Neural cell (in vitro differentiated cells): Measurements from ENCODE around the gene ZMAT5. TPM values are rescaled to one million over a fixed set of nuclear protein-coding genes. Genes with fewer than 3 reads are reported as not detected.

ENCODE experiments used
- H2AFZ ChIP-seq: fragments of 200-600, 300-800 bp; sonication (generic), shearing (Covaris generic); 2 replicates; pipeline ENCODE4 v1.6.0; 2014; ENCODE audit warnings: low read depth, mild to moderate bottlenecking, antibody characterized with exemption, low read length, moderate library complexity
- H3F3A ChIP-seq: fragments of 200-600 bp; shearing (Covaris generic); 2 replicates; pipeline ENCODE4 v1.6.1; 2016; ENCODE audit warnings: mild to moderate bottlenecking, moderate library complexity, mixed read lengths, antibody characterized with exemption, low read length; ENCODE audit not compliant: insufficient read depth, poor library complexity, severe bottlenecking
- H3K27ac ChIP-seq: fragments of 200-600, 300-800 bp; sonication (generic), shearing (Covaris generic); 2 replicates; pipeline ENCODE4 v1.5.1; 2014; ENCODE audit warnings: mild to moderate bottlenecking, low read length, moderate library complexity
- H3K27me3 ChIP-seq: fragments of 300-800, 200-600 bp; sonication (generic), shearing (Covaris generic); 2 replicates; pipeline ENCODE4 v1.6.0; 2014; ENCODE audit warnings: mild to moderate bottlenecking, low read depth, low read length, moderate library complexity; ENCODE audit not compliant: insufficient read depth
- H3K36me3 ChIP-seq: fragments of 300-800, 200-600 bp; sonication (generic), shearing (Covaris generic); 2 replicates; pipeline ENCODE4 v1.5.1; 2014; ENCODE audit warnings: mild to moderate bottlenecking, antibody characterized with exemption, low read length, moderate library complexity; ENCODE audit not compliant: insufficient read depth
- H3K4me2 ChIP-seq: fragments of 300-800, 200-600 bp; sonication (generic), shearing (Covaris generic); 2 replicates; pipeline ENCODE4 v1.6.0; 2014; ENCODE audit warnings: mild to moderate bottlenecking, low read length
- H3K4me3 ChIP-seq: fragments of 300-800, 200-600 bp; sonication (generic), shearing (Covaris generic); 2 replicates; pipeline ENCODE4 v1.5.1; 2014; ENCODE audit warnings: mild to moderate bottlenecking, low read length, moderate library complexity
- H3K79me2 ChIP-seq: fragments of 200-600 bp; shearing (Covaris generic); replicated peaks from 2 replicates; pipeline ENCODE4 v1.6.0; 2014; ENCODE audit warnings: mild to moderate bottlenecking, low read length, moderate library complexity; ENCODE audit not compliant: insufficient read depth
- H3K9ac ChIP-seq: fragments of 300-800, 200-600 bp; sonication (generic), shearing (Covaris generic); 2 replicates; pipeline ENCODE4 v1.6.1; 2016; ENCODE audit warnings: mild to moderate bottlenecking, low read length, mixed read lengths
- H3K9me2 ChIP-seq: fragments of 200-600 bp; shearing (Covaris generic); 2 replicates; pipeline ENCODE4 v1.6.1; 2016; ENCODE audit warnings: mild to moderate bottlenecking, low read length, mixed read lengths; ENCODE audit not compliant: insufficient read depth
- H3K9me3 ChIP-seq: fragments of 200-600, 300-800 bp; sonication (generic), shearing (Covaris generic); 2 replicates; pipeline ENCODE4 v1.6.1; 2016; ENCODE audit warnings: mild to moderate bottlenecking, mixed run types, low read length, moderate library complexity, mixed read lengths
- H4K20me1 ChIP-seq: fragments of 200-600 bp; shearing (Covaris generic); 2 replicates; pipeline ENCODE4 v1.6.1; 2016; ENCODE audit warnings: mild to moderate bottlenecking, mixed run types; ENCODE audit not compliant: insufficient read depth
- EP300 ChIP-seq: fragments of 450-650 bp; conservative IDR thresholded peaks from 2 replicates; pipeline ENCODE4 v1.6.1; 2014; ENCODE audit warnings: antibody characterized with exemption, mild to moderate bottlenecking, moderate library complexity; ENCODE audit not compliant: poor library complexity, severe bottlenecking
- EZH2 ChIP-seq: fragments of 200-600, 300-800 bp; shearing (Covaris generic), sonication (generic); IDR thresholded peaks from 2 replicates; pipeline ENCODE4 v1.6.1; 2014; ENCODE audit warnings: antibody characterized with exemption, low read length, borderline replicate concordance, mild to moderate bottlenecking; ENCODE audit not compliant: insufficient read depth, poor library complexity, severe bottlenecking
- MXI1 ChIP-seq: fragments of 450-650 bp; conservative IDR thresholded peaks from 2 replicates; pipeline ENCODE4 v1.6.1; 2014; ENCODE audit warnings: antibody characterized with exemption, mild to moderate bottlenecking; ENCODE audit not compliant: poor library complexity, severe bottlenecking
- POLR2AphosphoS5 ChIP-seq: IDR thresholded peaks from 2 replicates; pipeline ENCODE4 v1.6.1; 2012
- RAD21 ChIP-seq: fragments of 450-650 bp; conservative IDR thresholded peaks from 2 replicates; pipeline ENCODE4 v1.6.1; 2014; ENCODE audit warnings: antibody characterized with exemption, mild to moderate bottlenecking, moderate library complexity
- SMC3 ChIP-seq: fragments of 450-650 bp; conservative IDR thresholded peaks from 2 replicates; pipeline ENCODE4 v1.6.1; 2014; ENCODE audit warnings: antibody characterized with exemption, mild to moderate bottlenecking, moderate library complexity; ENCODE audit not compliant: poor library complexity
- TAF1 ChIP-seq: IDR thresholded peaks from 2 replicates; pipeline ENCODE4 v1.6.1; 2012; ENCODE audit warnings: low read depth
- polyA plus RNA-seq: library from polyadenylated mRNA; depleted of rRNA; stranded (reverse); fragments of >200 nt; gene quantifications from 2 replicates; pipeline ENCODE4 v1.2.3, GENCODE V29; 2014
- TF ChIP-seq, protein P1 (sequence below): fragments of 450-650 bp; IDR thresholded peaks from 2 replicates; pipeline ENCODE4 v1.5.1; 2014; ENCODE audit warnings: antibody characterized with exemption, mild to moderate bottlenecking, moderate library complexity; ENCODE audit not compliant: poor library complexity, severe bottlenecking
- TF ChIP-seq, protein P2 (sequence below): IDR thresholded peaks from 2 replicates; pipeline ENCODE4 v1.6.1; 2012; ENCODE audit warnings: borderline replicate concordance

The ZMAT5 gene
- polyA plus RNA-seq, 1 donor from 2014 or later = 54.9 TPM

DNA sequence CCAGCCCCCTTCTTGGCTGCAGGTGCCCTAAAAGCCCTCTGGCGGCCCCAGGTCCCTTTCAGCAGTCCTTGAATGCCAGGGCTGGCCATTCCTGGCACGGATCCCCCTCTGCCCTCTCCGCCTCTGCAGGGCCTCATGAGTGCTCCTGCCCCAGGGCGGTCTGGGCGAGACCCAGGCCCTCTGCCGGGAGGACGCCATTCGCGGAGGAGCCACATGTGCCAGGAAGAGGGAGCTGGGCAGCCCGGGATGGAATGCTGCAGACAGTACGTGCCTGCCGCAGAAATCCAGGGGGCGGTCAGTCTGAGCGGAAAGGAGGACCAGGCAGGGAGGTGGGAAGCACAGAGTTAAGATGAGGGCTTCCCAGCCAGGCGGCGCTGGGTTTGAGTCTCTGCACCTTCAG, 44.2 kb downstream of the ZMAT5 start:
- Histone ChIP-seq H2AFZ (no peak overlapping the region), H3K4me2 (no peak overlapping the region), H3K9me2 (no peaks in the 10 kb centered on the region), H3K79me2 (no peaks in the 10 kb centered on the region), H3K9ac (no peak overlapping the region), H3K27me3 (peaks cover 44% of the 10 kb centered on the region), H3F3A (no peaks in the 10 kb centered on the region), H3K9me3 (no peaks in the 10 kb centered on the region), H3K27ac (no peak overlapping the region), H3K36me3 (no peaks in the 10 kb centered on the region), H4K20me1 (no peaks in the 10 kb centered on the region), H3K4me3 (no peak overlapping the region)
- no peak for TF ChIP-seq SMC3
- TF ChIP-seq, protein P1, sequence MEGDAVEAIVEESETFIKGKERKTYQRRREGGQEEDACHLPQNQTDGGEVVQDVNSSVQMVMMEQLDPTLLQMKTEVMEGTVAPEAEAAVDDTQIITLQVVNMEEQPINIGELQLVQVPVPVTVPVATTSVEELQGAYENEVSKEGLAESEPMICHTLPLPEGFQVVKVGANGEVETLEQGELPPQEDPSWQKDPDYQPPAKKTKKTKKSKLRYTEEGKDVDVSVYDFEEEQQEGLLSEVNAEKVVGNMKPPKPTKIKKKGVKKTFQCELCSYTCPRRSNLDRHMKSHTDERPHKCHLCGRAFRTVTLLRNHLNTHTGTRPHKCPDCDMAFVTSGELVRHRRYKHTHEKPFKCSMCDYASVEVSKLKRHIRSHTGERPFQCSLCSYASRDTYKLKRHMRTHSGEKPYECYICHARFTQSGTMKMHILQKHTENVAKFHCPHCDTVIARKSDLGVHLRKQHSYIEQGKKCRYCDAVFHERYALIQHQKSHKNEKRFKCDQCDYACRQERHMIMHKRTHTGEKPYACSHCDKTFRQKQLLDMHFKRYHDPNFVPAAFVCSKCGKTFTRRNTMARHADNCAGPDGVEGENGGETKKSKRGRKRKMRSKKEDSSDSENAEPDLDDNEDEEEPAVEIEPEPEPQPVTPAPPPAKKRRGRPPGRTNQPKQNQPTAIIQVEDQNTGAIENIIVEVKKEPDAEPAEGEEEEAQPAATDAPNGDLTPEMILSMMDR = no peak
- TF ChIP-seq MXI1 = no peak
- TF ChIP-seq TAF1 = no peak
- TF ChIP-seq EP300 = no peak
- no peak for TF ChIP-seq RAD21
- TF ChIP-seq, protein P2, sequence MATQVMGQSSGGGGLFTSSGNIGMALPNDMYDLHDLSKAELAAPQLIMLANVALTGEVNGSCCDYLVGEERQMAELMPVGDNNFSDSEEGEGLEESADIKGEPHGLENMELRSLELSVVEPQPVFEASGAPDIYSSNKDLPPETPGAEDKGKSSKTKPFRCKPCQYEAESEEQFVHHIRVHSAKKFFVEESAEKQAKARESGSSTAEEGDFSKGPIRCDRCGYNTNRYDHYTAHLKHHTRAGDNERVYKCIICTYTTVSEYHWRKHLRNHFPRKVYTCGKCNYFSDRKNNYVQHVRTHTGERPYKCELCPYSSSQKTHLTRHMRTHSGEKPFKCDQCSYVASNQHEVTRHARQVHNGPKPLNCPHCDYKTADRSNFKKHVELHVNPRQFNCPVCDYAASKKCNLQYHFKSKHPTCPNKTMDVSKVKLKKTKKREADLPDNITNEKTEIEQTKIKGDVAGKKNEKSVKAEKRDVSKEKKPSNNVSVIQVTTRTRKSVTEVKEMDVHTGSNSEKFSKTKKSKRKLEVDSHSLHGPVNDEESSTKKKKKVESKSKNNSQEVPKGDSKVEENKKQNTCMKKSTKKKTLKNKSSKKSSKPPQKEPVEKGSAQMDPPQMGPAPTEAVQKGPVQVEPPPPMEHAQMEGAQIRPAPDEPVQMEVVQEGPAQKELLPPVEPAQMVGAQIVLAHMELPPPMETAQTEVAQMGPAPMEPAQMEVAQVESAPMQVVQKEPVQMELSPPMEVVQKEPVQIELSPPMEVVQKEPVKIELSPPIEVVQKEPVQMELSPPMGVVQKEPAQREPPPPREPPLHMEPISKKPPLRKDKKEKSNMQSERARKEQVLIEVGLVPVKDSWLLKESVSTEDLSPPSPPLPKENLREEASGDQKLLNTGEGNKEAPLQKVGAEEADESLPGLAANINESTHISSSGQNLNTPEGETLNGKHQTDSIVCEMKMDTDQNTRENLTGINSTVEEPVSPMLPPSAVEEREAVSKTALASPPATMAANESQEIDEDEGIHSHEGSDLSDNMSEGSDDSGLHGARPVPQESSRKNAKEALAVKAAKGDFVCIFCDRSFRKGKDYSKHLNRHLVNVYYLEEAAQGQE = no peak
- TF ChIP-seq POLR2AphosphoS5 = no peak
- TF ChIP-seq EZH2 = no peak

DNA sequence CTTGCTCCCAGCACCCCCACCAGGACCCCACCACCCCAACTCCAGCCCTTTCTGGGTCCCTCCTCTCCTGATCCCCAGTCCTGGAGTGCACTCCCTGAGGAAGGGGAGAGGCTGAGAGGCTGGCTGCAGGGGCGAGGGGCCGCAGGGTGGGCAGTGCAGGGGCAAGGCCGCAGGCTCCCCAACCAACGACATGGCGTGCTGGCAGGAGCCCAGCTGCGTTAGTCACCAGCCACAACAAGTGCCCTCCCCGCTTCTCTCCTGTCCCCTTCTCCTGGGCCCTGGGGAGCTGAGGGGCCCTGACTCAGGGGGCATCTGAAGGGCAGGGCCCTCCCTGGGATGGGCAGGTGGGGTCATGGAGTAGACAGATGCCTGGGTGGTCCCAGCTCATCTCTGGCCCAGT, 44.7 kb downstream of the ZMAT5 start:
- Histone ChIP-seq H3K27me3 (peaks cover 44% of the 10 kb centered on the region), H3K9me3 (no peaks in the 10 kb centered on the region), H3F3A (no peaks in the 10 kb centered on the region), H3K4me2 (no peak overlapping the region), H3K36me3 (no peaks in the 10 kb centered on the region), H4K20me1 (no peaks in the 10 kb centered on the region), H3K4me3 (no peak overlapping the region), H3K9ac (no peak overlapping the region), H2AFZ (no peak overlapping the region), H3K9me2 (no peaks in the 10 kb centered on the region), H3K27ac (no peak overlapping the region), H3K79me2 (no peaks in the 10 kb centered on the region)
- no peak for TF ChIP-seq POLR2AphosphoS5
- TF ChIP-seq, protein P1 = no peak
- TF ChIP-seq TAF1 = no peak
- TF ChIP-seq, protein P2 = no peak
